ENCODE results near the gene ZFYVE27.

Gene ZFYVE27

GRCh38 chr10:97801422-97801821 is 64.5 kb downstream of the ZFYVE27 start:
- Histone ChIP-seq H3K9ac (no peak overlapping the region), H3K27ac (no peak overlapping the region), H3K36me3 (ENCODE audit: insufficient read depth) (no peaks in the 10 kb centered on the region), H4K20me1 (ENCODE audit: insufficient read depth) (no peaks in the 10 kb centered on the region), H2AFZ (ENCODE audit: low read depth) (no peak overlapping the region), H3K4me3 (IDR thresholded peaks at IDR 0.05; ENCODE audit: insufficient read depth, low read depth, low read length) (no peak overlapping the region), H3K79me2 (ENCODE audit: insufficient read depth, low read depth) (no peaks in the 10 kb centered on the region), H3K4me1 (ENCODE audit: low read depth, poor library complexity, severe bottlenecking) (no peaks in the 10 kb centered on the region), H3K27me3 (ENCODE audit: insufficient read depth, low read depth) (no peaks in the 10 kb centered on the region), H3K4me2 (no peak overlapping the region)
- no peak for TF ChIP-seq CTCF (conservative IDR thresholded peaks at IDR 0.05; ENCODE audit: low read depth, low read length)

GRCh38 chr10:97805096-97805884 is 68.4 kb downstream of the ZFYVE27 start:
- Histone ChIP-seq H3K4me3 (IDR thresholded peaks at IDR 0.05; ENCODE audit: insufficient read depth, low read depth, low read length) (no peak overlapping the region), H3K79me2 (ENCODE audit: insufficient read depth, low read depth) (no peaks in the 10 kb centered on the region), H4K20me1 (ENCODE audit: insufficient read depth) (no peaks in the 10 kb centered on the region), H3K4me2 (no peak overlapping the region), H2AFZ (ENCODE audit: low read depth) (no peak overlapping the region), H3K36me3 (ENCODE audit: insufficient read depth) (no peaks in the 10 kb centered on the region), H3K4me1 (ENCODE audit: low read depth, poor library complexity, severe bottlenecking) (no peaks in the 10 kb centered on the region), H3K9ac (no peak overlapping the region), H3K27ac (no peak overlapping the region), H3K27me3 (ENCODE audit: insufficient read depth, low read depth) (no peaks in the 10 kb centered on the region)
- no peak for TF ChIP-seq CTCF (conservative IDR thresholded peaks at IDR 0.05; ENCODE audit: low read depth, low read length)

- H3K27me3 ChIP-seq (ENCODE audit: insufficient read depth, low read depth), result no peaks in the 10 kb centered on the region
- H3K79me2 ChIP-seq (ENCODE audit: insufficient read depth, low read depth), result no peaks in the 10 kb centered on the region
- H3K36me3 ChIP-seq (ENCODE audit: insufficient read depth), result no peaks in the 10 kb centered on the region
- no peaks in the 10 kb centered on the region for H4K20me1 ChIP-seq (ENCODE audit: insufficient read depth)
- H3K27ac ChIP-seq, result no peak overlapping the region
- no peak overlapping the region for H3K4me2 ChIP-seq
- no peaks in the 10 kb centered on the region for H3K4me1 ChIP-seq (ENCODE audit: low read depth, poor library complexity, severe bottlenecking)
- no peak overlapping the region for H3K4me3 ChIP-seq (IDR thresholded peaks at IDR 0.05; ENCODE audit: insufficient read depth, low read depth, low read length)
- TF ChIP-seq CTCF (conservative IDR thresholded peaks at IDR 0.05; ENCODE audit: low read depth, low read length), result no peak
- H2AFZ ChIP-seq (ENCODE audit: low read depth), result no peak overlapping the region
- no peak overlapping the region for H3K9ac ChIP-seq
These were observed 69.0 kb downstream of the ZFYVE27 start for GRCh38 chr10:97805949-97806348.

DNA sequence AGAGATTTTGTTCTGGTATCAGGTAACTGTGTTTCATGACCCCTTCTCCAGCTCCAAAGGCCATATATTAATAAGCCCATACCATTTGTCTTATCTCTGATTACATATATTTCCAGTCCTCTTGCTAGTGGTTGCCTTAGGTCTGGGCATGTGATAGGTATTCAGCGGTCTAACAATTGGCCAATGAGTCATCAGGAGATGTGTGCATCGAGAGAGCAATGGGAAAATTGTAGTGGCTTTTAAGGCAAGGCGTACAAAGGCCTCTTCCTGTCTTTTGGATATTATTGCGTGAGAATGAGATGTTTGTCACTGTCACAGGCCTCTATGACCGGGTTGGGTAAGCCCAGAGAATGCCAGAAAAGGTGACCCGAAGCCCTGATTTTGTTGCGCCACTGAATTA is 73.5 kb downstream of the ZFYVE27 start:
- Histone ChIP-seq H3K4me3 (IDR thresholded peaks at IDR 0.05; ENCODE audit: insufficient read depth, low read depth, low read length) (no peak overlapping the region), H3K79me2 (ENCODE audit: insufficient read depth, low read depth) (no peaks in the 10 kb centered on the region), H4K20me1 (ENCODE audit: insufficient read depth) (no peaks in the 10 kb centered on the region), H3K36me3 (ENCODE audit: insufficient read depth) (no peaks in the 10 kb centered on the region), H3K27ac (no peak overlapping the region), H3K9ac (no peak overlapping the region), H3K4me2 (no peak overlapping the region), H3K4me1 (ENCODE audit: low read depth, poor library complexity, severe bottlenecking) (no peaks in the 10 kb centered on the region), H2AFZ (ENCODE audit: low read depth) (no peak overlapping the region), H3K27me3 (ENCODE audit: insufficient read depth, low read depth) (no peaks in the 10 kb centered on the region)
- TF ChIP-seq CTCF (conservative IDR thresholded peaks at IDR 0.05; ENCODE audit: low read depth, low read length), result no peak

Measured in KMS-11 (cell line).